Epidermal melanocyte (primary cell): Measurements from ENCODE around the gene SLC8A3.
"Not testable (repeated sequence)": the region's sequence is repeated elsewhere in the genome, so short reads cannot be mapped to it uniquely, and the experiment has no call there.

Experiments
- DNase-seq: peaks from one replicate; pipeline ENCODE4 v3.0.0; 2011; ENCODE audit warnings: low spot score; ENCODE audit not compliant: insufficient read length

The SLC8A3 gene

DNA sequence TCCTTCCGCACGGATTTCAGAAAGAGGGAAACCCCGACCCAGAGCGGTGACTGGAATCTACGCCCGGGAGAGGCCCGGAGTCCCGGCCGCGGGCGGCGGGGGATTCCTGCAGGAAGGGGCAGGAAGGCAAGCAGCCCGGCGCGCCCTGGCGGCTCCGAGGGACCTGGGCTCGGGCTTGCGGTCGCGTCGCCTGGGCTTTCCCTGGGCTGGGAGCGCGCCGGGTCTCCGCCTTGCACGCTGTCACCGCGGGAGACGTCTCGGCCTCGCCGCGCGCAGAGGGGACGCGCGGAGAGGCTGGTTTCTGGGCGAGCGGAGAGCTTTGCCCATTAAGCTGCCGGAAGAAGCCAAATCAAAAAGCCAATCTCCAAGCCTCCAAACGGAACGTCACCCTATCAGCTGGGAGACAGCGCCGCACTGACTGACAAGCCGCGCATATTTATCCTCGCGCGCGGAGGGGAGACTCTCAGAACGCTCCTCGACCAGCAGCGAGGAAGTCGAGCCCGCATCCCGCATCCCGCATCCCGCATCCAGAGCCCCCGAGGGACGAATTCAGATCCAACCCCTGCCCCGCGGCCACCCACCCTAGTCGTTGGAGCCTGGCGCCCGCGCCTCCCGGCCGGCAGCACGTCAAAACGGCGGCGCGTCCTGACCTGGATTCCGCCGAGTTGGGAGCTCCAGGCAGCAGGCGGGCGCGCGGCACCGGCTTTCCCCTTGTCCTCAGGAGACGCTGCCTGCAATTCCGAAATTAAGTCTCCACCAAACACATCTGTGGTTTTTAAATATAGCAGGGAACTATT, at the start of gene SLC8A3:
Gene SLC8A3, minus strand, starts transcription at position 293 of the 797 bp plus-strand sequence. CDS start 20,529 bp downstream, outside the sequence.
- DNase-seq = no peak

DNA sequence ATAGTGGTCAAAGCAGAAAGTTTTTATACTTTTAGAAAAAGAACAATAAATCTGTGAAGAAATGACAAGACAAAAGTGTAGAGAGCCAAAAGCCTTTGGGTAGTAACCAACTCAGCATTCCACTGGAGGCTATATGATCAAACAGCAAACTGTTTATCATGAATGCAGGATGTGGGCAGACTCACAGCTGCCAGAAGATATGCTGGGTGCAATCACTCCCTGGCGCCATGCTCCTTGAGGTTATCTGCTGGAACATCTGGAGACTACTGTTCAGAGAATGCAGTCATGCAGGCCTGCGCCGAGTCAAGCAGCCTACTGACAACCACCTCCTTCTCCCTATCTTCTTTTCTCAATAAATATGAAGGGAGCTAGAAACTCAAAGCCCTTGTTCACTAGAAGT, 49.0 kb upstream of the SLC8A3 start:
- no peak for DNase-seq

DNA sequence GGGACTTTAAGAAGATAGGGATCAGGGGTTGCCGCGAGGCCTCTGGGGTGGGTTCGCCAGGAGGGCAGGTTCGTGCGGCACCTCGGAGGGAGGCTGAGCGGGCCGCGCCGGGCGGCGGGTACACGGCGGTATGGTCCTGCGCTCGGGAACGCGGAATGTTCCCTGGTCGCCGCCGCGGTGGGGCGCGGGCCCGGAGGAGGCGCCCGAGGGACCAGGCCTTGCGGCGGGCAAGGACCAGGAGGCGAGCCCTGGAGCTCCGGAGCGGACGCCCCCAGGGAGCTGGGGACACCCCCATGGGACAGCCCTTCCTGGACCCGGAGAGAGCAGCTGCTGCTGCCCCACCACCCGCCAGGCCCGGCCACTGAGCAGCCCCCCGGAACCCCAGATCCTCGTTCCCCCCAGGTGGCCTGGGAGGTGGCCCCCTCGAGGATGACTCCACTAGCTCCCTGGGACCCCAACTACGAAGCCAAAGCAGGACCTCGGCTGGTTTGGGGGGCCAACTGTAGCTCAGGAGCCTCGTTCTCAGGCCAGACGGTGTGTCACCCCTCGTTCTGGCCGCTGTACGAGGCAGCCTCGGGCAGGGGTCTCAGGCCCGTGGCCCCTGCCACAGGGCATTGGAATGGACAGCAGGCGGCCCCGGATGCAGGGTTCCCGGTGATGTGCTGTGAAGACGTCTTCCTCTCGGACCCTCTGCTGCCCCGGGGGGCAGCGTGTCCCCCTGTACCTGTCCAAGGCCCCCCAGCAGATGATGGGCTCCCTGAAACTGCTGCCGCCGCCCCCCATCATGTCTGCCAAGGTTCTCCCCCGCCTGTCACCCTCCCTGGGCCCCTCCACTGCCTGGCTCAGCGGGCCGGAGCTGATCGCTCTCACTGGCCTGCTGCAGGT, 45.6 kb upstream of the SLC8A3 start:
- DNase-seq = no peak

- DNase-seq = not testable (repeated sequence)
Measured at GRCh38 chr14:70231756-70232544, 43.2 kb upstream of the SLC8A3 start.

DNA sequence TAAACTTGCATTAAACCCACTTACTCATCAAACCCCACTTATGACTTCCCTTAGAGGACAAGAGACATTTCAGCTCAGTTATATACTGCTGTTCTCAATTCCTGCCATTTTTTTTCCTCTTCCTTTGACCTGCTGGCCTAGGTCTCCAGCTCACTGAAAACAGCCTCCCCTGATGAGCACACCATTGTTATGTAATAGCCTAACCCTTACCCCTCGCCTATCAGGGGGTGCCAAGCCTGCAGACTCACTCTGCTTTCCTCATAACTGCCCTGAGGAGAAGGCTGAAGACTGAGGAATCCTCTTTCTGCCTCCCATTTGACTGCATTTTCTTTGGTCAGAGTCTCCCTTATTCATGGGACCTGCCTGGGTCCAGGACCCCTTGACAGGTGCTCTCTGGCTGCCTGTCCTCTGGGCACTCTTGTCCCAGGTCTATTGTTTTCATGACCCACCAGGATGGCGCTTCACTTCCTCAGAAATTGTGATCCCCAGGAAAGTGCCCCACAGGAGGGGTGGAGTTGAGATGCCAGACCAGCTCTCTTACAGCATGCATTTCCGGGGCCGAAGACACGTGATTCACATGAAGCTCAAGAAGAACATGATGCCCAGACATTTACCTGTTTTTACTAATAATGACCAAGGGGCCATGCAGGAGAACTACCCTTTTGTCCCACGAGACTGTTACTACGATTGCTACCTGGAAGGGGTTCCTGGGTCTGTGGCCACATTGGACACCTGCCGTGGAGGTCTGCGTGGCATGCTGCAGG, 41.3 kb upstream of the SLC8A3 start:
- DNase-seq = not testable (repeated sequence)

DNA sequence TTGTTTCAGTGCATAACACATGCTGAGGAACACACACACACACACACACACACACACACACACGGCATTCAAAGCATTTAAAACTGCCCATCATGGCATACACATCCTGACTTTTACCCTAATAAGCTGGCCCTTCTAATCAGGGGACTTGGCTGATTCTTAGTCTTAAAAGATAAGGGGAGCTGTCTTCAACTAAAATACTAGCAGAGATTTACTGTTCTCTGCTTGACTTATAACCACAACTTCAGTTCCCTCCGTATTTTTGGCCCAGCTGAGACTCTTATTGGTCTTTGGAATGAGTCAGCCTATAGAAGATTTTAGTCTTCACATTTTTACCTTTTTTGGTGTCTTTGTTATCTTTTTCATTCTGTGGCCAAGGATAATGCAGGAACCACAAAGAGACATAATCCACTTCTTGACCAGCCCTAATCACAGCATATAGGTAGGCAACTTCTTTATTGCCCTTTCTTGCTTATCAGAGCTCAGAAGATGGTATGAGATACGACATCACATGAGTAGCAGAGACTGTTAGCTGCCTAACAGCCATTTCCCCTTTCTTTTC, 25.1 kb upstream of the SLC8A3 start:
- DNase-seq = no peak

DNA sequence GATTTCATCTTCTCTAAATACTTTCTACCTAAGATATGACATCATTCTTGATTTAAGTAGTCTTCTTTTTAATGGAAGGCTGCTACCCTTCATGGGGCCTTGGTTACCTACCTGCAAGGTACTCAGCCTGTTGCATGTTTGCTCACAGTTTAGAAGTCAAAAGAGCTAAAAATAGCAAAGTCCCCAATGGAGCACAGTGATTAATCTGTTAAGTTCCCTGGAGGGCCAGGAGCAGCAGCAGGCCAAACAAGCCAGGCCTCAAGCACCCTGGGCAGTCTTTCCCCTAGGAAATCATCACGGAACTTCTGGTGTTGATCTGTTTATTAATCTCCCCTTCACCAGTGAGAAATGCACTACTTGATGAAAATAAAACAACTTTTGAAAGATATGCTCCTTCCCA, 24.0 kb upstream of the SLC8A3 start:
- DNase-seq = no peak

GRCh38 chr14:70208380-70208779, 19.6 kb upstream of the SLC8A3 start:
- no peak for DNase-seq

DNA sequence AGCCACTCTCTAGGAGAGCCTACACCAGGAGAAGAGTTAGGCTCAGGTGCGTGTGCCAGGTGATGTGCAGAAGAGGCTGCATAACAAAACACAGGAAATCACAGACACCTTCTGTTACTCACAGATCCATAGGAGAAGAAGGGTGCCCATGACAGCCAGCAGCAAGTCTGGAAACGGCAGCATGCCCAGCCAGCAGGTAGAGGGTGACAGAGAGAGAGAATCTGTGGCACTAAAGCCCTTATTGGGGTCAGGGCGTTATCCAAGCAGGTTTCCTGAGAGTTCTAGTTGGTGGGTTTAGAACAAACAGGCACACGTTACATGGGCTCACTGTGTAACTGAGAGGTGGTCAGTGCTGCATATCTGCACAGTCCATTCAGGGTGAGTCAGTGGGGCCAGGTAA, 14.9 kb upstream of the SLC8A3 start:
- no peak for DNase-seq

DNA sequence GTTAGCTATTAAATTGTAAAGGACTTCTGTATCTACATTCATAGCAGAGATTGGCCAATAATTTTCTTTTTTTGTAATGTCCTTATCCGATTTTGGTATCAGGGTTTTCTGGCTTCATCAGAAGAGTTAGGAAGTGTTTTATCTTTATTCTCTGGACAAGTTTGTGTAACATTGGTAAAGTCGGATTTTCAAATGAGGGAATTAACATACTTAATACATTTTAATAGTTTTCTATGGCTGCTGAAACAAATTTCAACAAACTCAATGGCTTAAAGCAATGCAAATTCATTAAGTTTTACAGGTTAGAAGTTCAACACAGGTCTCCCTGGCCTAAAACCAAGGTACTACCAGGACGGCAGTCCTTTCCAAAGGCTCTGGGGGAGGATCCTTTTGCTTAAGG, 13.2 kb upstream of the SLC8A3 start:
- DNase-seq = no peak

GRCh38 chr14:70193396-70193795, 4.6 kb upstream of the SLC8A3 start:
- no peak for DNase-seq

DNA sequence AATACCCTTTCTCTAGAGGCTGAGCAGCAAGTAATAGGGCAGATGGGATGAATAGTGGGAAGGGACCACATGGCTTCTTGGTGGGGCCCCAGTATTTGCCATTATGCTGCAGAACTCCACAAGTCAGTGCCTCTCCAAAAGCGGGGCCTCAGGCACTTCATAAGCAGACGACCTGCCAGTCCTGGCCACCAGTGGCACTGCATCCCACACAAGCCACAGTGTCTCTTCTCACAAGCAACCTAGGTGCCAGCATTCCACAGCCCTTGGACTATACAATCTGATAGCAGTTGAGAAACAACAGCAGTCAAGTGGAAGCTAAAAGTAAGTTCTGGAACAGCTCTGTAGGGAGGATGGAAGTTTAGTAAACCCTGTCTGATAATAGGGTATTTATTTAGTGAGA, 4.2 kb upstream of the SLC8A3 start:
- no peak for DNase-seq

GRCh38 chr14:70190156-70190555, 1.4 kb upstream of the SLC8A3 start:
- DNase-seq = no peak

DNA sequence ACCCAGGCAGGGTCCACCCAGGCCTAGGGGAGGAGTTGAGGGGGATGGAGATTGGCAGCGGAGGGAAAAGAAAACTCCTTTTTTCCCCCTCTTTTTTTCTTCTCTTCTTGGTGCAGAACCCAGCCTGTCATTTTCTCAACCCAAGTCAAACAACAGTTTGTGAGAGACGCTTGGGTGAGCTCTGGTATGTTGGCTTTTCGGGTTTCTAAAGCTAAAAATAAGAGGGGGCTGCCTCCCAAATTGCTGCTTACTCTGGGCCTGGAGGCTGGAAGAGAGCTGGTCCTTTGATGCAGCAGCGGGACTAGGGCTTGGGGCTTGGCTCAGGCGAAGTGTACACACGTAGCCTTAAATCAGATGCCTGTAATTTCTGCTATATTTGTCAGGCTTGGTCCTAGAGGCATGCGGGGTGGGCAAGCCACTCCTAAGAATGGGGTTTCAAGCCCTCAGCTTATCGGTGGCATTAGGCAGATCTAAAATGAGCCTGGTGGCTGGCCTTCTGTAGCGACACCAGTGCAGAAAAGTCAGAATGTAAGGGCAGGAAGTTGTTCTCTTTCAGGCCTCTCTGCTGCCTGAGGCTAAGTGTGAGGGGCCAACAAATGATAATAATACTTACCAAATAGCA, 816 bp upstream of the SLC8A3 start:
- DNase-seq = no peak

GRCh38 chr14:70188322-70188658, 461 bp downstream of the SLC8A3 start:
- DNase-seq = no peak

- no peak for DNase-seq
Measured at GRCh38 chr14:70186900-70187451, 1.8 kb downstream of the SLC8A3 start.

DNA sequence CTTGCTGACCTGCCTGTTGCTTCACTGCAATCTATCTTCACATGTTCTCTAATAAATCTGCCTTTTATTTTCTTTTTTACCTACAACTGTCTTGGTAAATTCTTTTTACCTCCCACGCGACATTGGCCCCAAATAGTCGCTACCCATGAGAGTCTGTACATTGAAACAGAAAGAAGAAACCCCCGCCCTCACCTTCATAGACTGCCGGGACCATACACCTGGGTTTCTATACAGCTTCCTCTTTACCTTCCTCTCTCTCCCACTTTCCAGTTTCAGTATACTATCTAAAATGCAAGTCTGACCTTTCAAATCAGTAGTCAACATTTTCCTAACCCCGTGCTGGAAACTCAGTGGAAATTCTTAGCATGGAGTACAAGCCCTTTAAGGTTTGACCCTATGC, 4.8 kb downstream of the SLC8A3 start:
- no peak for DNase-seq

DNA sequence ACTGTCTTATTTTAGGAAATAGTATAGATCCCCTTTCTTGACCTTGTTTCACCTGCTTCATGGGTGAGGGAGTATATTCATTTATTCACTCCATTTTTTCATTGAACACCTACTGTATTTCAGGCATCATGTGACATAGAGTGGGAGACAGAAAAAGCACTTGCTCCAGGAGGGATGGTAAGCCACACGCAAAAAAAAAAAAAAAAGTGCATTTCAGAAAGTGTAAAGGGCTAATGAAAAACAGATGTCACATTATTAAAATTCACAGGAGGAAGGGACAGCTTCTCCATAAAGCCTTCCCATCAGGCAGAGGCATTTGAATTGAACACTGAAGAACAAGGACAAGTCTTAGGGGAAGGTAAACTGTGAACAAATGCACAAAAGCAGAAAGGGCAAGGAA, 7.5 kb downstream of the SLC8A3 start:
- DNase-seq = no peak

GRCh38 chr14:70180718-70181117, 8.0 kb downstream of the SLC8A3 start:
- no peak for DNase-seq
